A549 (cell line): ENCODE measurements around the gene RPS14. TPM values are rescaled to one million over a fixed set of nuclear protein-coding genes. Genes with fewer than 3 reads are reported as not detected.

ENCODE experiments used
- ATAC-seq, 2 experiments: fragments of 200-7000 bp in 1 of 2; fragments of >200 bp in 1 of 2; cut with Nextera tagmentation in 1 of 2; cut with Tn5 transposase in 1 of 2; 3 replicates each; pipeline versions ENCODE4 v1.8.0 to v1.9.1; 2018 to 2020; ENCODE audit warnings: mild to moderate bottlenecking in 1 of 2, moderate library complexity in 1 of 2
- CTCF ChIA-PET: fragments of 300-600 bp; sonication (Branson Sonifier 250); formaldehyde crosslinking; extraction: SDS; loops from one replicate; lab custom pipeline; 2021; ENCODE audit warnings: antibody characterized with exemption, inconsistent platforms; lab: Yijun Ruan, JAX
- POLR2A ChIA-PET: fragments of 350-600 bp; formaldehyde crosslinking; extraction: SDS; loops from one replicate; lab custom pipeline; 2021; ENCODE audit warnings: antibody characterized with exemption, inconsistent platforms; lab: Yijun Ruan, JAX
- DNase-seq, 2 experiments: peaks; one replicate each; pipeline versions ENCODE4 v3.0.0 to v3.0.0-alpha.2; 2011 to 2016; ENCODE audit warnings: low read depth in 1 of 2, low spot score in 1 of 2
- FAIRE-seq: peaks from 2 replicates; lab custom pipeline; 2011; peaks lifted over from hg19 to GRCh38; lab: Jason Lieb, UNC
- H3K27ac ChIP-seq, 2 experiments: fragments of >200 bp; sonication (Bioruptor Twin); formaldehyde crosslinking; 3 replicates each; pipeline ENCODE4 v1.5.1; 2016 to 2017
- H3K4me1 ChIP-seq: fragments of >200 bp; sonication (Bioruptor Twin); formaldehyde crosslinking; 3 replicates; pipeline ENCODE4 v1.6.1; 2016
- H3K4me2 ChIP-seq: fragments of >200 bp; sonication (Bioruptor Twin); formaldehyde crosslinking; 3 replicates; pipeline ENCODE4 v1.6.1; 2016
- H3K4me3 ChIP-seq: fragments of >200 bp; sonication (Bioruptor Twin); formaldehyde crosslinking; 3 replicates; pipeline ENCODE4 v1.5.1; 2016
- H3K9me3 ChIP-seq: fragments of >200 bp; sonication (Bioruptor Twin); formaldehyde crosslinking; 3 replicates; pipeline ENCODE4 v1.6.1; 2016
- CBX2 ChIP-seq: fragments of 200-600 bp; sonication (generic); IDR thresholded peaks from 2 replicates; pipeline ENCODE4 v1.6.1; 2016; ENCODE audit warnings: low read depth, mild to moderate bottlenecking, borderline replicate concordance
- CBX8 ChIP-seq: fragments of 200-600 bp; sonication (generic); IDR thresholded peaks from 2 replicates; pipeline ENCODE4 v1.6.1; 2016
- CEBPB ChIP-seq, 2 experiments: fragments of >200 bp in 1 of 2; sonication (Bioruptor Twin) in 1 of 2; formaldehyde crosslinking in 1 of 2; IDR thresholded peaks; 2 replicates each; pipeline ENCODE4 v1.6.1; 2012 to 2016
- CHD4 ChIP-seq: fragments of 200-600 bp; sonication (generic); IDR thresholded peaks from 2 replicates; pipeline ENCODE4 v1.6.1; 2016; ENCODE audit warnings: antibody characterized with exemption, mild to moderate bottlenecking, borderline replicate concordance
- EHF ChIP-seq: fragments of 250-450 bp; sonication (Bioruptor Pico); IDR thresholded peaks from 2 replicates; pipeline ENCODE4 v1.5.0; 2020; ENCODE audit warnings: mild to moderate bottlenecking
- EHMT2 ChIP-seq: fragments of 200-600 bp; sonication (generic); IDR thresholded peaks from 2 replicates; pipeline ENCODE4 v1.6.1; 2016; ENCODE audit warnings: antibody characterized with exemption, low read depth, mild to moderate bottlenecking, moderate library complexity
- HDAC2 ChIP-seq: fragments of 200-600 bp; sonication (generic); IDR thresholded peaks from 2 replicates; pipeline ENCODE4 v1.6.1; 2016
- NFE2L2 ChIP-seq: fragments of 150-350 bp; conservative IDR thresholded peaks from 2 replicates; pipeline ENCODE4 v1.6.1; 2014; ENCODE audit warnings: low read length
- PHF8 ChIP-seq: fragments of 200-600 bp; sonication (generic); IDR thresholded peaks from 2 replicates; pipeline ENCODE4 v1.6.1; 2016; ENCODE audit warnings: low read depth, mild to moderate bottlenecking, antibody characterized with exemption, moderate library complexity, borderline replicate concordance
- POLR2A ChIP-seq: IDR thresholded peaks from 2 replicates; pipeline ENCODE4 v1.6.1; 2012; ENCODE audit warnings: mild to moderate bottlenecking, low read length
- RAD21 ChIP-seq, 2 experiments: fragments of >200 bp in 1 of 2; sonication (Bioruptor Twin) in 1 of 2; formaldehyde crosslinking in 1 of 2; IDR thresholded peaks in 1 of 2; conservative IDR thresholded peaks in 1 of 2; 2 replicates in 1 of 2; 3 replicates in 1 of 2; pipeline ENCODE4 v1.6.1; 2012 to 2018; ENCODE audit warnings: inconsistent platforms in 1 of 2
- RARB ChIP-seq: fragments of 250-450 bp; sonication (Bioruptor Pico); IDR thresholded peaks from 2 replicates; pipeline ENCODE4 v1.8.0; 2021; ENCODE audit warnings: mild to moderate bottlenecking, moderate library complexity
- RCOR1 ChIP-seq: fragments of 150-350 bp; IDR thresholded peaks from 2 replicates; pipeline ENCODE4 v1.6.1; 2014; ENCODE audit warnings: antibody characterized with exemption, low read length, low read depth
- RNF2 ChIP-seq: fragments of 200-600 bp; sonication (generic); IDR thresholded peaks from 2 replicates; pipeline ENCODE4 v1.6.1; 2016; ENCODE audit warnings: low read depth, mild to moderate bottlenecking, antibody characterized with exemption, moderate library complexity, borderline replicate concordance
- SMC3 ChIP-seq: fragments of >200 bp; sonication (Bioruptor Twin); formaldehyde crosslinking; IDR thresholded peaks from 3 replicates; pipeline ENCODE4 v1.6.1; 2018; ENCODE audit warnings: inconsistent platforms
- ZFP36 ChIP-seq: fragments of 450-650 bp; IDR thresholded peaks from 2 replicates; pipeline ENCODE4 v1.6.1; 2014; ENCODE audit warnings: borderline replicate concordance; ENCODE audit not compliant: partially characterized antibody
- WGBS: methylation state at CpG from one replicate; pipeline ENCODE4 v1.1.6; 2017; ENCODE audit errors: missing lambda C conversion rate; 5-methylcytosine and 5-hydroxymethylcytosine counted together
- polyA plus RNA-seq, 4 experiments: library from polyadenylated mRNA; depleted of rRNA in 3 of 4; stranded (reverse); fragments of >200 nt; fragmentation: RNase III in 1 of 4; extraction: RNeasy Plus Mini Kit Qiagen cat#74134 plus additional on column Dnase treatment in 1 of 4; gene quantifications; 2 replicates in 3 of 4; 3 replicates in 1 of 4; pipeline ENCODE4 v1.2.3, GENCODE V29; 2011 to 2017
- TF ChIP-seq, protein P1 (sequence below): IDR thresholded peaks from 2 replicates; pipeline ENCODE4 v1.6.1; 2012
- TF ChIP-seq, protein P2 (sequence below): IDR thresholded peaks from 2 replicates; pipeline ENCODE4 v1.6.1; 2012
- TF ChIP-seq, protein P3 (sequence below): fragments of >200 bp; sonication (Bioruptor Twin); formaldehyde crosslinking; IDR thresholded peaks from 3 replicates; pipeline ENCODE4 v1.5.1; 2016
- TF ChIP-seq, protein P4 (sequence below): fragments of >200 bp; sonication (Bioruptor Twin); formaldehyde crosslinking; IDR thresholded peaks from 3 replicates; pipeline ENCODE4 v1.6.1; 2016
- TF ChIP-seq, protein P5 (sequence below): fragments of 250-450 bp; sonication (Bioruptor Pico); IDR thresholded peaks from 2 replicates; pipeline ENCODE4 v1.5.0; 2020; ENCODE audit warnings: low read depth, mild to moderate bottlenecking, moderate library complexity
- TF ChIP-seq, protein P6 (sequence below): IDR thresholded peaks from 2 replicates; pipeline ENCODE4 v1.6.1; 2012; ENCODE audit warnings: low read depth, borderline replicate concordance

Gene RPS14
- polyA plus RNA-seq, 2 of the 4 experiments (the other 2 are of a cell fraction) = 3,794 to 3,799 TPM

DNA sequence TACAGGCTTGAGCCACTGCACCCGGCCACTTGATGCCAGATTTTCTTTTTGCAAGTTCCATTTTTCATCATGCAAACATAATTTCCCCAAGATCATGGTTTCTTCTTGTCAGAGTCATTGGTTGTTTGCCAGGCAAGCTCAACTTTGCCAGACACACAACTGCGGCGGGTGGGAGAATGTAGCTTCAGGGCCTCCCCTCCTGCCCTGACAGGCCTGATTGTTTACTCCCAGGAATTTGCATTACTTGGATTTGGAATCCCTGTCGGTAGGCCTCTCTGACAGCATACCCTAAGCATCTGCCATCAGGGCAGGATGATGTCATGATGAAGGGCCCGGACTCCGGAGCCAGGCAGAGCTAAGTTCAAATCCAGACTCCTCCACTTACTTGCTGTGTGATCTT is 15.1 kb downstream of the RPS14 start:
- no peak overlapping the region for H3K27ac ChIP-seq
- ChIA-PET POLR2A (no interaction called here), CTCF (interaction anchor here (0.7 to 2.6 kb wide), 10 partner anchors 13 to 304 kb away, joined by 3 to 14 read pairs (median 6); no protein-coding TSS in a partner anchor)
- WGBS = 54% methylated on average over 6 of the region's 6 CpGs
- ATAC-seq (no peak), FAIRE-seq (no peak)
- H3K4me2 ChIP-seq = no peak overlapping the region
- TF ChIP-seq CEBPB (IDR thresholded peaks at IDR 0.05) = no peak
- TF ChIP-seq, protein P1, sequence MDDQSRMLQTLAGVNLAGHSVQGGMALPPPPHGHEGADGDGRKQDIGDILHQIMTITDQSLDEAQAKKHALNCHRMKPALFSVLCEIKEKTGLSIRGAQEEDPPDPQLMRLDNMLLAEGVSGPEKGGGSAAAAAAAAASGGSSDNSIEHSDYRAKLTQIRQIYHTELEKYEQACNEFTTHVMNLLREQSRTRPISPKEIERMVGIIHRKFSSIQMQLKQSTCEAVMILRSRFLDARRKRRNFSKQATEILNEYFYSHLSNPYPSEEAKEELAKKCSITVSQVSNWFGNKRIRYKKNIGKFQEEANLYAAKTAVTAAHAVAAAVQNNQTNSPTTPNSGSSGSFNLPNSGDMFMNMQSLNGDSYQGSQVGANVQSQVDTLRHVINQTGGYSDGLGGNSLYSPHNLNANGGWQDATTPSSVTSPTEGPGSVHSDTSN = no peak
- TF ChIP-seq CBX8 = no peak
- TF ChIP-seq, all 56 proteins: peak for 0
- Histone ChIP-seq H3K4me3 (no peak overlapping the region), H3K9me3 (no peaks in the 10 kb centered on the region), H3K4me1 (no peaks in the 10 kb centered on the region)
- DNase-seq = no peak

DNA sequence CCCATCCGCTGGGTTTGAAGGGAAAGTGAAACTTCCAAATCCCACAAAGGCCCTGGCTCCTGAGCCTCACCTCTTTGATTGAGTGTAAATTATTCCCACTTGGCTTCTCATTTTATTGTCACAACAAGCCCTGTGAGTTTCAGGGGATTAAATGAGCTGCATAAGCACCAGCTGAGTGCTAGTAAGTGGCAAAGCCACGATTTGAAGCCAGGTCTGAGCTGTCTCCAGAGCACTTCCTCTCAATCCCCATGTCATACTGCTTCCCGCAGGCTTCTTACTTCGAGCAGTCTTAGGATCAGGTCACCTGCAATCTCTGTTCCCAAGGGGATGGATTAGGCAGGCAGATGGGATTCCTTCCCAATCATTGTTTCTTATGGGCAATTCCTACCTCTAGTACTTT is 18.0 kb downstream of the RPS14 start:
- DNase-seq (no peak), FAIRE-seq (no peak), ATAC-seq (no peak)
- Histone ChIP-seq H3K27ac (no peak overlapping the region), H3K4me2 (no peak overlapping the region), H3K9me3 (no peaks in the 10 kb centered on the region), H3K4me3 (no peak overlapping the region), H3K4me1 (no peaks in the 10 kb centered on the region)
- ChIA-PET POLR2A (no interaction called here), CTCF (interaction anchor here (0.6 to 1.6 kb wide), 2 partner anchors 21 to 34 kb away, joined by 4 read pairs; no protein-coding TSS in a partner anchor)
- TF ChIP-seq RNF2 (no peak), ZFP36 (no peak), PHF8 (no peak), RARB (CRISPR knock-in tag) (no peak), EHMT2 (no peak), SMC3 (no peak), EHF (CRISPR knock-in tag) (no peak), RAD21 (conservative IDR thresholded peaks at IDR 0.05 in 1 of 2, IDR thresholded peaks at IDR 0.05 in 1 of 2) (no peak), CHD4 (no peak), HDAC2 (no peak), POLR2A (no peak)
- TF ChIP-seq, protein P2, sequence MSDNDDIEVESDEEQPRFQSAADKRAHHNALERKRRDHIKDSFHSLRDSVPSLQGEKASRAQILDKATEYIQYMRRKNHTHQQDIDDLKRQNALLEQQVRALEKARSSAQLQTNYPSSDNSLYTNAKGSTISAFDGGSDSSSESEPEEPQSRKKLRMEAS = no peak
- TF ChIP-seq, protein P3, sequence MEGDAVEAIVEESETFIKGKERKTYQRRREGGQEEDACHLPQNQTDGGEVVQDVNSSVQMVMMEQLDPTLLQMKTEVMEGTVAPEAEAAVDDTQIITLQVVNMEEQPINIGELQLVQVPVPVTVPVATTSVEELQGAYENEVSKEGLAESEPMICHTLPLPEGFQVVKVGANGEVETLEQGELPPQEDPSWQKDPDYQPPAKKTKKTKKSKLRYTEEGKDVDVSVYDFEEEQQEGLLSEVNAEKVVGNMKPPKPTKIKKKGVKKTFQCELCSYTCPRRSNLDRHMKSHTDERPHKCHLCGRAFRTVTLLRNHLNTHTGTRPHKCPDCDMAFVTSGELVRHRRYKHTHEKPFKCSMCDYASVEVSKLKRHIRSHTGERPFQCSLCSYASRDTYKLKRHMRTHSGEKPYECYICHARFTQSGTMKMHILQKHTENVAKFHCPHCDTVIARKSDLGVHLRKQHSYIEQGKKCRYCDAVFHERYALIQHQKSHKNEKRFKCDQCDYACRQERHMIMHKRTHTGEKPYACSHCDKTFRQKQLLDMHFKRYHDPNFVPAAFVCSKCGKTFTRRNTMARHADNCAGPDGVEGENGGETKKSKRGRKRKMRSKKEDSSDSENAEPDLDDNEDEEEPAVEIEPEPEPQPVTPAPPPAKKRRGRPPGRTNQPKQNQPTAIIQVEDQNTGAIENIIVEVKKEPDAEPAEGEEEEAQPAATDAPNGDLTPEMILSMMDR = no peak
- TF ChIP-seq, protein P4, sequence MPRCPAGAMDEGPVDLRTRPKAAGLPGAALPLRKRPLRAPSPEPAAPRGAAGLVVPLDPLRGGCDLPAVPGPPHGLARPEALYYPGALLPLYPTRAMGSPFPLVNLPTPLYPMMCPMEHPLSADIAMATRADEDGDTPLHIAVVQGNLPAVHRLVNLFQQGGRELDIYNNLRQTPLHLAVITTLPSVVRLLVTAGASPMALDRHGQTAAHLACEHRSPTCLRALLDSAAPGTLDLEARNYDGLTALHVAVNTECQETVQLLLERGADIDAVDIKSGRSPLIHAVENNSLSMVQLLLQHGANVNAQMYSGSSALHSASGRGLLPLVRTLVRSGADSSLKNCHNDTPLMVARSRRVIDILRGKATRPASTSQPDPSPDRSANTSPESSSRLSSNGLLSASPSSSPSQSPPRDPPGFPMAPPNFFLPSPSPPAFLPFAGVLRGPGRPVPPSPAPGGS = no peak
- WGBS = 72% methylated on average over 4 of the region's 4 CpGs

DNA sequence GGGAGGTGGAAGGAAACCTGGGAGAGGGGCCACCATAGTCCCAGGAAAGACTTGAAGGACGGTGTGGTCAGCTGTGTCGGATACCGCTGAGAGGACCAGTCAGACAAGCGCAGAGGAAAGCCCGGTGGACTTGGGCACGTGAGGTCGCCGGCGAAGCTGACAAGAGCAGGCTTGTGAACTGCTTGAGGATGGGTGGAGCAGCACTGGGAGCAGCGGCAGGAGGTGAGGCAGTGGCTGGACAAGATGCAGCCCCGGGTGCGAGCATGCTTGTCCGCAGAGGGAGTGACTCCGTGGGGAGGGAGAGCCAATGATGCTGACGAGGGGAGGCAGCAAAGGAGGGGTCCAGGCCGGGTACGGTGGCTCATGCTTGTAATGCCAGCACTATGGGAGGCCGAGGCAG is 18.5 kb downstream of the RPS14 start:
- ATAC-seq (no peak), DNase-seq (no peak), FAIRE-seq (no peak)
- no peak overlapping the region for H3K4me3 ChIP-seq
- CTCF ChIA-PET = no interaction called here
- TF ChIP-seq, protein P5, sequence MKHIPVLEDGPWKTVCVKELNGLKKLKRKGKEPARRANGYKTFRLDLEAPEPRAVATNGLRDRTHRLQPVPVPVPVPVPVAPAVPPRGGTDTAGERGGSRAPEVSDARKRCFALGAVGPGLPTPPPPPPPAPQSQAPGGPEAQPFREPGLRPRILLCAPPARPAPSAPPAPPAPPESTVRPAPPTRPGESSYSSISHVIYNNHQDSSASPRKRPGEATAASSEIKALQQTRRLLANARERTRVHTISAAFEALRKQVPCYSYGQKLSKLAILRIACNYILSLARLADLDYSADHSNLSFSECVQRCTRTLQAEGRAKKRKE (CRISPR knock-in tag) = no peak
- TF ChIP-seq RCOR1 = no peak
- no peak for TF ChIP-seq NFE2L2
- no peak for TF ChIP-seq POLR2A
- TF ChIP-seq, protein P6, sequence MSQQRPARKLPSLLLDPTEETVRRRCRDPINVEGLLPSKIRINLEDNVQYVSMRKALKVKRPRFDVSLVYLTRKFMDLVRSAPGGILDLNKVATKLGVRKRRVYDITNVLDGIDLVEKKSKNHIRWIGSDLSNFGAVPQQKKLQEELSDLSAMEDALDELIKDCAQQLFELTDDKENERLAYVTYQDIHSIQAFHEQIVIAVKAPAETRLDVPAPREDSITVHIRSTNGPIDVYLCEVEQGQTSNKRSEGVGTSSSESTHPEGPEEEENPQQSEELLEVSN = no peak
- TF ChIP-seq CHD4 = no peak
- no peak for TF ChIP-seq CBX2
- H3K27ac ChIP-seq = no peak overlapping the region
- H3K4me2 ChIP-seq = no peak overlapping the region
- WGBS = 83% methylated on average over 18 of the region's 18 CpGs
- H3K4me1 ChIP-seq = no peaks in the 10 kb centered on the region
- H3K9me3 ChIP-seq = no peaks in the 10 kb centered on the region
- POLR2A ChIA-PET = no interaction called here
